ENCODE data around the gene PRSS36. TPM values are rescaled to one million over a fixed set of nuclear protein-coding genes. Genes with fewer than 3 reads are reported as not detected.

Gene PRSS36
- total RNA-seq, 1 experiment from 2014 or later: 0.66 TPM

DNA sequence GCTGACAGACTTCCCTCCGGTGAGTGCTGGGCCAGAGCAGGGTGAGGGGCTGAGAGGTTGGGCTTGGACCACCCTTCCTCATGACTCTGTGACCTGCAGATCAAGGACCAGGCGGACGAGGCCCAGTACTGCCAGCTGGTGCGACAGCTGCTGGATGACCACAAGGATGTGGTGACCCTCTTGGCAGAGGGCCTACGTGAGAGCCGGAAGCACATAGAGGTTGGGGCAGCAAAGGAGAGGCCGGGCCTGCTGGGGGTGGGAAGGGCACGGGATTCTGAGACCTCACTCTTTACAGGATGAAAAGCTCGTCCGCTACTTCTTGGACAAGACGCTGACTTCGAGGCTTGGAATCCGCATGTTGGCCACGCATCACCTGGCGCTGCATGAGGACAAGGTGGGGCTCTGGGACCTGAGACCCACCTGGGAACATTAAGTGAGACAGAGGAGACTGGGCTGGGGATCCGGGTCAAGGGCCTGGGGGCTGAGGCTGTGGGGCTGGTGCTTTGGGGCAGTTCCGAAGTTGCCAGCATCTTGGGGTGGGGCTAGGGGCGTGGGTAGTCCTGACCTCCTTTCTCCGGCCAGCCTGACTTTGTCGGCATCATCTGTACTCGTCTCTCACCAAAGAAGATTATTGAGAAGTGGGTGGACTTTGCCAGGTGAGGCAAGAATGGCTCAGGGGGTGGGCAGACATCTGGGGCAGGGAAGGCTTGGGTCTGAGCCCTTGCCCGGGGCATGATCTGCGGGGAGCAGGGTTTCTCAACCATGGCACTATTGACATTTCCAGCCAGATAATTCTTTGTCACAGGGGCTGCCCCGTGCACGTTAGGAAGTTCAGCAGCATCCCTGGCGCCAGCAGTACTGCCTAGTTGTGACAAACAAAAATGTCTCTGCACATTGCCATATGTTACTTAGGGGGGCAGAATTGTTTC is 39.5 kb downstream of the PRSS36 start:
- Histone ChIP-seq H3K23ac (ENCODE audit: insufficient read length, low read depth, low read length) (no peak overlapping the region), H3K18ac (ENCODE audit: insufficient read length, low read depth, low read length) (no peak overlapping the region), H4K8ac (replicated peaks; ENCODE audit: insufficient read length, low read depth, low read length) (no peak overlapping the region), H3K14ac (ENCODE audit: insufficient read depth, low read length) (no peak overlapping the region), H4K91ac (ENCODE audit: insufficient read length, low read depth, low read length) (no peak overlapping the region), H3K27ac (ENCODE audit: insufficient read length, low read depth, low read length) (no peak overlapping the region), H3K9me3 (ENCODE audit: control insufficient read depth, low read depth, low read length) (no peaks in the 10 kb centered on the region), H2BK12ac (ENCODE audit: insufficient read length, low read depth, low read length) (no peak overlapping the region), H3K56ac (ENCODE audit: insufficient read length, low read depth, low read length) (no peak overlapping the region), H4K20me1 (ENCODE audit: control insufficient read depth, insufficient read depth, insufficient read length) (no peaks in the 10 kb centered on the region), H3K4me1 (ENCODE audit: insufficient read depth, low read length) (no peaks in the 10 kb centered on the region), H3K9ac (ENCODE audit: extremely low read depth, insufficient read length, low read length) (no peak overlapping the region), H2BK15ac (ENCODE audit: low read depth, low read length) (no peak overlapping the region), H3K79me1 (ENCODE audit: insufficient read depth, low read depth, low read length, poor library complexity, severe bottlenecking) (no peaks in the 10 kb centered on the region), H3K27me3 (ENCODE audit: insufficient read depth, low read length) (no peaks in the 10 kb centered on the region; the same call in 1 of the 2 replicates), H2AK5ac (ENCODE audit: insufficient read length, low read length) (no peak overlapping the region), H2BK120ac (ENCODE audit: low read depth, low read length, poor library complexity, severe bottlenecking) (no peak overlapping the region), H3K4ac (ENCODE audit: low read depth, low read length) (no peak overlapping the region), H3K79me2 (ENCODE audit: insufficient read depth, low read length) (no peaks in the 10 kb centered on the region; the same call in 1 of the 2 replicates), H2BK20ac (ENCODE audit: low read depth, low read length, poor library complexity, severe bottlenecking) (no peak overlapping the region), H2AFZ (ENCODE audit: low read length) (no peak overlapping the region), H3K23me2 (ENCODE audit: insufficient read length, low read depth, low read length, poor library complexity, severe bottlenecking) (peaks cover 8% of the 10 kb centered on the region), H2BK5ac (ENCODE audit: insufficient read length, low read length) (no peak overlapping the region), H4K5ac (ENCODE audit: insufficient read length, low read depth, low read length) (no peak overlapping the region), H3T11ph (ENCODE audit: low read length) (no peak overlapping the region), H3K4me2 (ENCODE audit: insufficient read depth, insufficient read length, low read length) (no peak overlapping the region)
- peaks cover 9 to 14% of the 10 kb centered on the region in 2 experiments for H3K4me1 Mint-ChIP-seq
- peak overlapping the region; percentile 54 to 83; a peak in 4 of 5 replicates for H3K4me3 Mint-ChIP-seq
- no peak overlapping the region for H3K27ac Mint-ChIP-seq
- no peak for DNase-seq
- no peaks in the 10 kb centered on the region; the same call in 1 of the 2 replicates for H3K27me3 Mint-ChIP-seq (ENCODE audit: low read depth)
- TF ChIP-seq, protein P1, sequence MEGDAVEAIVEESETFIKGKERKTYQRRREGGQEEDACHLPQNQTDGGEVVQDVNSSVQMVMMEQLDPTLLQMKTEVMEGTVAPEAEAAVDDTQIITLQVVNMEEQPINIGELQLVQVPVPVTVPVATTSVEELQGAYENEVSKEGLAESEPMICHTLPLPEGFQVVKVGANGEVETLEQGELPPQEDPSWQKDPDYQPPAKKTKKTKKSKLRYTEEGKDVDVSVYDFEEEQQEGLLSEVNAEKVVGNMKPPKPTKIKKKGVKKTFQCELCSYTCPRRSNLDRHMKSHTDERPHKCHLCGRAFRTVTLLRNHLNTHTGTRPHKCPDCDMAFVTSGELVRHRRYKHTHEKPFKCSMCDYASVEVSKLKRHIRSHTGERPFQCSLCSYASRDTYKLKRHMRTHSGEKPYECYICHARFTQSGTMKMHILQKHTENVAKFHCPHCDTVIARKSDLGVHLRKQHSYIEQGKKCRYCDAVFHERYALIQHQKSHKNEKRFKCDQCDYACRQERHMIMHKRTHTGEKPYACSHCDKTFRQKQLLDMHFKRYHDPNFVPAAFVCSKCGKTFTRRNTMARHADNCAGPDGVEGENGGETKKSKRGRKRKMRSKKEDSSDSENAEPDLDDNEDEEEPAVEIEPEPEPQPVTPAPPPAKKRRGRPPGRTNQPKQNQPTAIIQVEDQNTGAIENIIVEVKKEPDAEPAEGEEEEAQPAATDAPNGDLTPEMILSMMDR (conservative IDR thresholded peaks at IDR 0.05): no peak
- H3K36me3 Mint-ChIP-seq (ENCODE audit: insufficient read depth in 1 of 3, low read depth in 3 of 3): peaks cover 19 to 37% (median 33%) of the 10 kb centered on the region in 3 experiments
- no CpG with 5 or more reads among the region's 26 CpGs for WGBS (ENCODE audit: extremely low coverage, insufficient read length, low lambda C conversion rate)
- H3K9me3 Mint-ChIP-seq: no peaks in the 10 kb centered on the region; a peak in 2 of 5 replicates

Data from H9 (cell line).